ENCODE data around the gene LY6G6D.
A peak's percentile ranks its signal among the peaks of the same experiment; 100 is the strongest.

LY6G6D gene

DNA sequence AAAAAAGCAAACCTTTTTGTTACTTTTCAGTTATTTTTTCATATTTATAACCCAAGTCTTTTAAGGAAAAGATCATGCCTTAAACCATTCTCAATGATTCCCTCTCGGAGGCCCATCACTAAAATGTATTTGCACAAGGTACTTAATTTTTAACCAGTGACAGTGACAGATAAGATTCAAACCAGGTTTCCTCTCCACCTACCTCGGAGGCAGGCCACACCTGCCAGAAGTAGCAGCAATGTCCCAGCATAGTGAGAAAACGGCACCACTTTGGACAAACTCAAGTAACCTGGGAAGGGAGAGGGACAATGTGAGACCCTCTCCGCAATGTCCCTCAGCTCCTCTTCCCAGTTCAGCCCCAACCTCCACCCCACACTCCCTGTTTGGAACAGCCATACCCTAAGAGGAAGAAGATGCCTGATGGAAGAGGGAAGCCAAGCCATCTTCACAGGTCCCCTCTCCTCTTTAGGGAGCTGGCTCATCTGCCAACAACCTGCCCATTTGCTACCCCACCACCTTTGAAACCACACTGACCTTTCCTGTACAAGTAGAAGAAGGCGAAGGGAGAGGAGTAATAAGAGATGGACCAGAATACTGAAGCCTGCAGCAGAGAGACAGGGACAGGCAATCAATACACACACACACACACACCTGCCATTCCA, 14.3 kb upstream of the LY6G6D start:
- Histone ChIP-seq H3K27me3 (replicated peaks) (no peaks in the 10 kb centered on the region), H3K27ac (no peak overlapping the region), H3K4me3 (ENCODE audit: low read depth, low read length) (no peak overlapping the region), H3K36me3 (replicated peaks) (peaks cover 7% of the 10 kb centered on the region)
- in situ Hi-C loops (cut with HindIII; ENCODE audit: low pct_ligation_motif_present, low sequenced_read_pairs) = no loop called here
- no peak for TF ChIP-seq CTCF (IDR thresholded peaks at IDR 0.05; ENCODE audit: low read depth, low read length, missing control alignments)
- DNase-seq = no peak

DNA sequence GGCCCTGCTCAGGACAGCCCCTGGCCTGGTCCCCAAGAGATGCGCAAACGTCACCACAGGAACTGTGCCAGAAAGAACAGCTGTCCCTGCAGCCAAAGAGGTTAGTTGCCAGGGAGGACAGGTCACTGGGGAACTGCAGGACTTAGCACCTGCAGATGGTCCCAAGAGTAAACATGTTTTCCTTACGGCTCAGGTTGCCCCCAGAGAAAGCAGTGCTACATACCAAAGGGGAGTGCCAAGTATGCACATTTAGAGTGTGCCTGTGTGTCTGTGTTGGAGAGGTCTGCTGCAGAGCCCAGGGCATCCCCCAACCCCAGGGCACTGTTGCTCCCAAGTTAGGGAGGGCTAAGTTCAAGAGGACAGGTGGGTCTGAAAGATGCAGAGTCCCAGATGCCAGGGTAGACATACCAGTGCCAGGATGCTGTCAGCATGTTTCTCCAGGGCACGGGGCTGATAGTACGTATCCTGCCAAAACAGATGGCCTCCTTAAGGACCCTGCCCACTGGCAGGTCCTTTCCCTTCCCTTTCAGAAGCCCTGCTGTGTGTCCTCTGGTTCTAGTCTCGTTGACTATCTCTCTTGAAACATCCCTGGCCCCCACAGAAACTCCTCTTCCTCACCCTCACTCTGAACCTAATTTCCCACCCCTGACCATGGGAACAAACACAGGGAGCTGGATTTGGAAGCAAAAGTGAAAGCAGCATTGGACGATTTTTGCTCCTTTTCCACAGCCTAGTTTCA, 13.3 kb upstream of the LY6G6D start:
- TF ChIP-seq CTCF (IDR thresholded peaks at IDR 0.05; ENCODE audit: low read depth, low read length, missing control alignments) = no peak
- Histone ChIP-seq H3K4me3 (ENCODE audit: low read depth, low read length) (peak overlapping the region; percentile 92), H3K27me3 (replicated peaks) (no peaks in the 10 kb centered on the region), H3K36me3 (replicated peaks) (peaks cover 7% of the 10 kb centered on the region), H3K27ac (no peak overlapping the region)
- in situ Hi-C loops (cut with HindIII; ENCODE audit: low pct_ligation_motif_present, low sequenced_read_pairs) = no loop called here
- peak; percentile 19 for DNase-seq

DNA sequence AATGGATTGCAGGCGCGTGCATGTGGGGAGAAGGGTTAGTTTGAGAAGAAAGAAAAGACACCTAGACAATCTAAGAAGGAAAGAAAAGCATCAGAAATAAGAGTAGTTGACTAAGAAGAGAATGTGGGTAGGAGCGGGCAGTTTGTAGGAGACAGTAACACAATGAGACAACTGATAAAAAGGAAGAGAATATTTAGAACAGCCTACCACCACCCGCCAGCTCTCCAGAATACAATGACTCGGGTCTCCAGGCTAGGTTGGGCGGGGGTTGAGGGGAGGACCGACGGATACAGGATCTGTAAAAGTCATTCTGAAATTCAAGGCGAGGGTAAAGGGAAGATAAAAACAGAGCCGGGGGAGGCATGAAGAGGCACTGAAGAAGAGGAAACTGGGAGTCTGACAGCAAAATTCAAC, 12.7 kb upstream of the LY6G6D start:
- peak; percentile 13 for DNase-seq
- in situ Hi-C loops (cut with HindIII; ENCODE audit: low pct_ligation_motif_present, low sequenced_read_pairs) = no loop called here
- Histone ChIP-seq H3K36me3 (replicated peaks) (peaks cover 7% of the 10 kb centered on the region), H3K27me3 (replicated peaks) (no peaks in the 10 kb centered on the region), H3K27ac (peak overlapping the region; percentile 84), H3K4me3 (ENCODE audit: low read depth, low read length) (peak overlapping the region; percentile 92)
- TF ChIP-seq CTCF (IDR thresholded peaks at IDR 0.05; ENCODE audit: low read depth, low read length, missing control alignments) = no peak

DNA sequence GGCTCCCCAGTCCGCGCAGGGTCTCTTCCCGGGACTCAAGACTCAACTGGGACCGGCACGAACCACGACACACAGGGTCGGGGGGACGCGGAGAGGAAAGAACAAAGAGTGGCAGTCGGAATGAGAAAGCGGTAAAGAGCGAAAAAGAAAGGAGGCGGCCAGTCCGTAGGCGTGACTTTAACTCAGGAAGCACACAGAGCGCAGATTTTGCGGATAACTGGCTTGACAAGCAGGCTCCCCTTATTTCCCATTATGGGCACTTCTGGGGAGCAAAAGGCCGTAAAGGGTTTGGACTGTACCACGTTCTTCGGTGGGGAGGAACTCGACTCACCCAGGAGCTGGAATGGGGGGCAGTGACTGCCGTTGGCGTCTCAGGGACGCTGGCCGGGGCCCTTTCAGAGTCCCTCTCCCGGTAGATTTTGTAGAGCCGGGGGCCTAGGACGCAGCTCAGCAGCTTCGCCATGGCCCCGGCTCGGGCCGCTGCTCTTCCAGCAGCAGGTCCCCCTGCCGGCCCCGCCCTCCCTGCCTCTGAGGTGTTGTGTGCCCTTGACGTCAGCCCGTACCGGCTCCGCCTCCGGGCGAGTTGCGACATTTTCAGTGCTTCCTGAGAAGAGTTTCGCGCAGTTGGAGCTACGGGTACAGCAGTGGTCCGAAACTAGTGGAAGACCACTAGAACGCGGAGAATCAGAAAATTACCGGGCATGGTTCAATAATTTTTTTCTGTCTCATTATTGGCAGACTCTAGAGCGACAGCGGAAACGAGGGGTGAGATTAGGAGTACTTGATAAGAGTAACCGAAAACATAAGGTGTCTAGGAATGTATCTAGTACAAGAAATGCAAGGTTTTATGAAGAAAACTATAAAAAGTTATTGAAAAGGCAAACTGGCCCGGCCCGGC, 12.1 kb upstream of the LY6G6D start, which contains the start of gene ABHD16A:
Gene ABHD16A (minus strand): TSS at position 506 of the 898 bp plus-strand sequence. CDS start 43 bp downstream, at position 463.
- peak; percentile 98 for DNase-seq
- peak; percentile 11 for TF ChIP-seq CTCF (IDR thresholded peaks at IDR 0.05; ENCODE audit: low read depth, low read length, missing control alignments)
- peak within 1 kb of the TSS; percentile 84 for H3K27ac ChIP-seq
- in situ Hi-C loops (cut with HindIII; ENCODE audit: low pct_ligation_motif_present, low sequenced_read_pairs) = no loop called here
- peak within 1 kb of the TSS; percentile 92 for H3K4me3 ChIP-seq (ENCODE audit: low read depth, low read length)
- peaks cover 4% of the 10 kb centered on the region for H3K36me3 ChIP-seq (replicated peaks)
- no peaks in the 10 kb centered on the region for H3K27me3 ChIP-seq (replicated peaks)

GRCh38 chr6:31705931-31706330, 9.2 kb upstream of the LY6G6D start:
- no peak for DNase-seq
- in situ Hi-C loops (cut with HindIII; ENCODE audit: low pct_ligation_motif_present, low sequenced_read_pairs) = no loop called here
- no peak overlapping the region for H3K4me3 ChIP-seq (ENCODE audit: low read depth, low read length)
- H3K27me3 ChIP-seq (replicated peaks) = no peaks in the 10 kb centered on the region
- H3K36me3 ChIP-seq (replicated peaks) = peaks cover under 1% of the 10 kb centered on the region
- no peak for TF ChIP-seq CTCF (IDR thresholded peaks at IDR 0.05; ENCODE audit: low read depth, low read length, missing control alignments)
- no peak overlapping the region for H3K27ac ChIP-seq

Data from brain microvascular endothelial cell (primary cell).